Activated CD8-positive, alpha-beta memory T cell treated with anti-CD3 and anti-CD28 coated beads for 36 hours (primary cell): ENCODE measurements around the gene SIGLEC12. TPM values are rescaled to one million over a fixed set of nuclear protein-coding genes. Genes with fewer than 3 reads are reported as not detected.
"Not testable (repeated sequence)": the region's sequence is repeated elsewhere in the genome, so short reads cannot be mapped to it uniquely, and the experiment has no call there.

Experiments
- CTCF ChIA-PET: fragments of 350-600 bp; sonication (Branson Sonifier 250); formaldehyde crosslinking; loops from one replicate; lab custom pipeline; 2021; ENCODE audit warnings: antibody characterized with exemption; lab: Charles Lee
- POLR2A ChIA-PET: fragments of 350-600 bp; sonication (Branson Sonifier 250); formaldehyde crosslinking; loops from one replicate; lab custom pipeline; 2021; ENCODE audit warnings: antibody characterized with exemption; lab: Charles Lee
- total RNA-seq, 2 experiments: library from RNA; stranded (reverse); gene quantifications; one replicate each; pipeline ENCODE4 v1.2.3, GENCODE V29; 2021

Gene SIGLEC12
- total RNA-seq, 2 experiments from 2014 or later, result 1.5 to 1.6 TPM

DNA sequence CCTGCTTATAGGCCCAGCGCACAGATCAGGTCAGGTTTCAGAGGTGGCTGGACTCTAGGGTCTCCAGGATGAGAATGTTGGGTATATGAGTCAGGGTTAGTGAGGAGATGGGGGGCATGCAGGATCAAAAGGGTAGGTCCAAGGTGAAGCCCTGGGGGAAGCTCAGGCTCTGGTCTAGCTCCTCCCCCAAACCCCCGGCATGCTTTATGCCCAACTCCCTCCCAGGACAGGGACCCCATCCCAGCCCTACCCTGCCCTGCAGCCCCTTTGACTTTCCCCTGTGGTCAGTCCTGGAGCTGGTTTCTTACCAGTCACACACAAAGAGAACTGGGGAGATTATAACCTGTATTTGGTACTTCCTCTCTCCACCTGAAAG lies 33.1 kb downstream of the SIGLEC12 start:
- ChIA-PET POLR2A (no interaction called here), CTCF (interaction anchor here (1.8 kb wide), 1 partner anchor 47 kb away, joined by 7 read pairs; no protein-coding TSS in a partner anchor)

DNA sequence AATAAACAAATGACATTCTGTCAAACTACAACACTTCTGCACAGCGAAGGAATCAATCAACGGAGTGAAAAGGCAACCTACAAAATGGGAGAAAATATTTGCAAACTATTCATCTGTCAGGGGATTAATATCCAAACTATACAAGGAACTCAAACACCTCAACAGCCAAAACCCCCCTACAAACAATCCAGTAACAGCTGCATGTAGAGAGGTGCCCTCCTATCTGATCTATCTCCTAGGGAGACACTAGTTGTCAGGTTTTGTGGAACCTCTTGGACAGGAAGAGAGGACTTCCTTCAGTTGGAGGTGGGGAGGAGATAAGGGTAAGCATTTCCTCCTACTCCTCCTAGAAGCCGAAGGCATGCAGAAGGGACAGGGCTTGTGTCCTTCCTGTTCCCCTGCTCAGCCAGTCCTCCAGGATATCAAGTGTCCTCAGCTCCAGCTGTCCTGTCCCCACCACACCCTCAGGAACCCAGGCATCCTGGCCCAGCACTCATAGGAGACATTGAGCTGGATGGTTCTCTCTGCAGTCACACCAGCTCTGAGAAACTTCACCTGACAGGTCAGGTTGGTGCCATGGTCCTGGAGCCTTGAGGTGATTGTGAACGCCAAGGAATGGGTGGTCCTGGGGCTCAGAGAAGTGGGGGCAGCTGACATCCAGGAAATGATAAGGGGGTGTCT lies 33.6 kb downstream of the SIGLEC12 start:
- CTCF ChIA-PET, result interaction anchor here (0.7 to 1.8 kb wide), 3 partner anchors 46 to 47 kb away, joined by 3 to 7 read pairs (median 4); no protein-coding TSS in a partner anchor
- POLR2A ChIA-PET, result no interaction called here

DNA sequence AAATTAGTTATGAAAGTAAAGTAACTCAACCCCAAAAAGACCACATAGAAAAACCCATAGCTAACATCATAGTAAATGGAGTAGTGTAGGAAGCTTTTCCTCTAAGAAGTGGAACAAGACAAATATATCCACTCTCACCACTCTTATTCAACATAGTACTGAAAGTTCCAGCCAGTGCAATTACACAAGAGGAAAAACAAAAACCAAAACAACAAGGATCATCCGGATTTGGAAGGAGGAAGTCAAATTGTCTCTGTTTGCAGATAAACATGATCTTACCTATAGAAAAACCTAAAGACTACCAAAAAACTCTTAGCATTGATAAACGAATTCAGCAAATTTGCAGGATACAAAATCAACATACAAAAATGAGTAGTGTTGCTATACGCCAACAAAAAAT lies 34.9 kb downstream of the SIGLEC12 start:
- ChIA-PET POLR2A (interaction anchor here (0.6 kb wide), 1 partner anchor 72 kb away, joined by 3 read pairs; no protein-coding TSS in a partner anchor), CTCF (interaction anchor here (1.3 kb wide), 1 partner anchor 45 kb away, joined by 4 read pairs; no protein-coding TSS in a partner anchor)

DNA sequence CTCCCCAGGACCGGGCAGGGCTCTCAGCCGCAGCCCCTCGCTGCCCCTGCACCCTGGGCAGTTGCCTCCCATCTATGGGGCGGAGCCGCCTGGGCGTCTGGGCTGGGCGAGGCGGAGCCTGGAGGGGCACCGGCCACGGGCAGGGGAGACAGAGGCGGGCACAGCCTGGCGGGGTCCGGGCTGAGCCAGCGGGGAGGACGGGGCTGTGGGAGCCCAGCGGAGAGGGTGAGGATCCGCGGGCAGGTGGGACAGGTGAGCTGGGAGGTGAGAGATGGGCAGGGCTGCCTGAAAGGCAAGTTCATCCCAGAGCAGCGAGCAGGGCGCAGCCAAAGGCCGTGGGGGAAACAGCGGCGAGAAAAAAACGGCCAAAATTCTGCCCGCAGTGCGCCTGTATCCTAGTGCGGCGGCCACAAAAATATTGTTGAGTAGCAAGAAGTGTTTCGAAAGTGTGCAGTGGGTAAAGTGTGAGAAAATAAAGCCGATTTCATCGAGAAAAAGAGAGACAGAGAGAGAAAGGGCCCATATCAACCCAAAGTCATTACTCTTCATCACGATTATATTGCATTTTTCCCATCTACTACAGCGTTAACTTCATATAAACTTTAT lies 37.5 kb downstream of the SIGLEC12 start:
- POLR2A ChIA-PET, result not testable (repeated sequence)
- CTCF ChIA-PET, result interaction anchor here (1.4 kb wide), 1 partner anchor 8 kb away, joined by 5 read pairs; no protein-coding TSS in a partner anchor

DNA sequence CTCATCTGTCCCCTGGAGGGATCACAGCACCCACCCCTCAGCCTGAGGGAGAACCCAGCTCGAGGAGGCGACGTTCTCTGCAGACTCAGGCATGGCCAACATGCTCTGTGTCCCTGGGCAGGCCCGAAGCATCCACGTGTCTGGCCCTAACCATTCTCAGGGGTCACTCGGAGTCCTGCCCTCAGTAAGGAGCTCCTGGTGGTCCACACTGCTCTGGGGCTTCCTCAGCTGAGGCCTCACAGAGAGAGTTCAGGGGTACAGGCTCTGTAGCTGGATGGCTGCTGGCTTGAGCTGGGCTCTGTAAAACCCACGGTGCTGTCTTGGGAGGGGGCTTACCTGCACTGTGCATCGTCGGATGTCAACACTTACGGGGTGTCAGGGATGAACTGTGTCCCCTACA lies 38.9 kb downstream of the SIGLEC12 start:
- ChIA-PET CTCF (interaction anchor here (0.7 to 2.2 kb wide), 4 partner anchors 10 to 168 kb away, joined by 4 to 9 read pairs (median 6); no protein-coding TSS in a partner anchor), POLR2A (no interaction called here)

DNA sequence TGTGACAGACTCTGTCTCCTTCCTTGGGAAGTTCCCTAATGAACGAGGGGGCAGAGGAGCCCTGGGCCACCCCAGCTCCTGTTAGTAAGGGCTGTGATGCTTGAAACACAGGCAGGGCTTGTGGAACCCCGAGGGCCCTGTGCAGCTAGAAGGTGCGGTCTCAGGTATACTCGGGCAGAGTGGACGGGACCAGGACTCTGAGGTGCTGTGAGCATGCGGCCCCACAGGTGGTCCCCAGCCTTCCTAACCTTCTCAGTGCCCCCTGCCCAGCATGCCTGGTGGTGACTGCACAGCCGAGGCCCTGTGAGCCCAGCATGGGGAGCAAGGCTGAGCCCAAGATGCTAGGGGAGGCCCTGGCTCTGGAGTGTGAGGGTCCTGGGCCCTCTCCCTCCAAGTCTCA lies 39.3 kb downstream of the SIGLEC12 start:
- ChIA-PET CTCF (interaction anchor here (0.6 to 2.2 kb wide), 3 partner anchors 10 to 1066 kb away, joined by 3 to 9 read pairs (median 5); no protein-coding TSS in a partner anchor), POLR2A (no interaction called here)

DNA sequence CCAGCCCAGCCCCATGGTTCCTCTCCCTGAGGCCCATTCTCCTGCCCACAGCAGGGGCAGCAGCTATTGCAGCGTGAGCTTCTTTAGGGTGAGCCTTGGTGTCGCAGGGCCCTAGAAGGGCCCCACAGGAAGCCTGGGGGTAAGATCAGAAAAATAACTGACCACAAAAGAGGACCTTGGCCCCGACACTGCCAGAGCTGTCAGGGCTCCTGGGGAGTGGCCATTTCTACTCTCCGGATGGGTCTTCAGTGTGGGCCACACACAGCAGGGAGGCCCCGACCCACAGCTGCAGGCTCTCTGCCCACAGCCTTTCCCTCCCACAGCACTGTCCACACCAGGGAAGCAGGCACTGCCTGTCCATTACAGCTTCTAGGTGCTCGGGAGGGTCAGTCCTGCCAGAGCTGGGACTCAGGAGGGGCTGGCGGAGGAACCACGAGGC lies 39.9 kb downstream of the SIGLEC12 start:
- ChIA-PET POLR2A (no interaction called here), CTCF (interaction anchor here (0.6 to 2.2 kb wide), 3 partner anchors 11 to 1065 kb away, joined by 3 to 9 read pairs (median 5); no protein-coding TSS in a partner anchor)

DNA sequence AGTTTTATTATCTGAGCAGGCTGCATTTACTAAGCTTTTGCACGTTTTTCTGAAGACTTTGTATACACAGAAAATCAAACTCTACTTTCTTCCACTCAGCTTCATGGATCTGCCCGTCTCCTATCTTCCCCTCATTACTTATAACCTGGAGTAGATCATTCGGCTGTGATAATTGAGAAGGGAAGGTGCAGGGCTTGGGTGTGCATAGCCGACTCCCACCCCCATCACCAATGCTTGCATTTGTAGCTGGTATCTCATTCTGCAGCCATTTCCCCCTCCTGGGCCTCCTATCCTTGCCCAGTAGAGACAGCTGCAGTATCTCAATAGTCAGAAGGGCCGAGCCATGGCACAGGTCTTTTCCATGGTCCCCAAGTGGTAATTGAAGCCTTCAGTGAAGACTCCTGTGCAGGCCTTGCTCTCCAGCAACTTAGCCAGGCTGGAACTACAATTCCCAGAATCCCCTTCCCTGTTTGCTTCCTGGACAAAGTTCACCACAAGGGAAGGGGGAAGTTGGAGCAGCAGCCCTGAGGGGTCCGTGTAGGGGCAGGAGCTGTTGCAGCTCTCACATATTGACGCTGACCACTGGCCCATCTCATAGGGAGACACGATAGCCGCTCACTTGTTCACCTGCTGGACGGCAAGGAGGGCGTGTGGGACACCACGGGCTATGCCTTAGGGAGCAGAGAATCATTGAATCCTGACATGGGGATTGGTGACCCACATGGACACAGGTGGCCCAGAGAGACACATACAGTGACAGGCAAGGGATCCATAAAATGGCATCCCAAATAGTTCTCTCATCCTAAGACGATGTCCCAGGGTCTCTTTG lies 41.2 kb downstream of the SIGLEC12 start:
- ChIA-PET CTCF (no interaction called here), POLR2A (no interaction called here)

DNA sequence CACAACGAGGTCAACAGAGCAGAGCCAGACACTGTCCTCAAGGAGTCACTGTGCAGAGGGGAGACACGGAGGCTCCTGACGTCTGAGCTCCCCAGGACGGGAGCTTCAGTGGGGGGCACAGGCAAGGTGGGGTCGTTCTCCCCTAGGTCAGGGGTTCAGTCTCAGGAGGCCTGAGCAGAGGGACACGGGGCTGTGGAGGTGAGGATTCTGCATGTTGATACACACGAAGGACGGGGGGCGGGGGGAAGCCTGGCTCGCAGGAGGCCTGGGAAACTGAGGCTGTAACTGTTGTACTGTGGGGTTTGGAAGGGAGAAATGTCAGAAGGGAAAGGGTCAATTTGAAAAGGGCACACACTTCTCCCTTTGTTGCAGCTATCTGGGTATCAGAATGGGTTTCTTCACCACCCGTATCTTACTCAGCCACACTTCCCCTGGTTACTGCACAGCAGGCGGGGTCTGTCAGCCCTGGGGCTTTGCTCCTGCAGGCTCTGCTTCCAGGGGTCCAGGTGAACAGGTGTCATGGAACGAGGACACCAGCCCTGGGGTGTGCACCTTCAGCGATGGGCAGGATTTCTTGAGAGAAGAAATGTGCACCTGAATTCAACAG lies 42.6 kb downstream of the SIGLEC12 start:
- CTCF ChIA-PET, result no interaction called here
- POLR2A ChIA-PET, result no interaction called here

DNA sequence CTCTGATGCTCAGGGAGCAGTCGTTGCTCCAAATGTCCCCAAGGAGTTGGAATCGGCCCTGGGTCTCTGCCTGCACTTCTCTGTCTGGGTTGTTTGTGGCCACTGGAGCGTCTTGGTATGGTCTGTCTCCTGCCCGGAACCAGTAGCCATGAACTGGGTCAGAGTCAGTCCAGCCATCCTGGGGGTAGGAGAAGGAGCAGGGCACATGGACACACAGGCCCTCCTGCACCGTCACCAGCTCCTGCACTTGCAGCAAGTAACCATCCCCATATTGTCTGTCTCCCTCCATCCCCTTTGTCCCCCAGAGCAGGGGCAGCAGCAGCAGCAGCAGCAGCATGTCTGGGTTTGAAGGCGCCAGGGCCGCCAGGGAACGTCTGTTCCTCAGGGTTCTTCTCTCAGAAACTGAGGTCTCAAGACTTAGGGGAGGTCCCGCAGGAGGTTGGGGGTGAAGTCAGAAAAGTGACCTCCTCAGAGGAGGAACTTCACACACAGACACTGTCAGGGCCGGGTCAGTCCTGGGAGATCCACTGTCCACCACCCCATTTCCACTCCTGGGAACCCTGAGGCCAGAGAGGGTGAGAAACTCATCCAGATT lies 43.5 kb downstream of the SIGLEC12 start, which contains the start of gene SIGLEC8:
Gene SIGLEC8, minus strand, starts transcription at position 404 of the 595 bp plus-strand sequence. Its CDS starts 67 bp downstream, at position 337.
- ChIA-PET CTCF (no interaction called here), POLR2A (no interaction called here)

DNA sequence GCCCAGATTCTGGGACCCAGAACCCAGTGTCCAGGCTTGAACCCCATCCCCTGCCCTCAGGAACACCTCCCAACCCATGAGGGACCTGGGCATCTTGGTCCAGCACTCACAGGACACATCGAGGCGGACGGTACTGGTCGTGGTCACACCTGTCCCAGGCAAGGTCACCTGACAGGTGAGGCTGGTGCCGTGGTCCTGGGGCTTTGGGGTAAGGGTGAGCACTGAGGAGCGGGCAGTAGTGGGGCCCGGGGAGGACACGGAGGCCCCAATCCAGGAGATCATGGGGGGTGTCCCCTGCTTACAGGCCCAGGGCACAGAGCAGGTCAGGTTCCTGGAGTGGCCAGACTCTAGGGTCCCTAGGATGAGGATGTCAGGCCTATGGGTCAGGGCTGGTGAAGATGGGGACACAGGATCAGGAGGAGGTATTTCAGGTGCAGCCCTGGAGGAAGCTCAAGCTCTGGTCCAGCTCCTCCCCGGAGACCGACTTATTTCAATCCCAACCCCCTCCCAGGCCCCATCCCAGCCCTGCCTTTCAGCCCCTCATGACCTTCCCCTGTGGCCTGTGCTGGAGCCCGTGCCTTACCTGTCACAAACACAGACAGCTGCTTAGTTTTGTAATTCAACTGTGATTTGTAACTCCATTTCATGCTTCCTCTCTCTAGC lies 44.1 kb downstream of the SIGLEC12 start:
- POLR2A ChIA-PET, result no interaction called here
- CTCF ChIA-PET, result no interaction called here

DNA sequence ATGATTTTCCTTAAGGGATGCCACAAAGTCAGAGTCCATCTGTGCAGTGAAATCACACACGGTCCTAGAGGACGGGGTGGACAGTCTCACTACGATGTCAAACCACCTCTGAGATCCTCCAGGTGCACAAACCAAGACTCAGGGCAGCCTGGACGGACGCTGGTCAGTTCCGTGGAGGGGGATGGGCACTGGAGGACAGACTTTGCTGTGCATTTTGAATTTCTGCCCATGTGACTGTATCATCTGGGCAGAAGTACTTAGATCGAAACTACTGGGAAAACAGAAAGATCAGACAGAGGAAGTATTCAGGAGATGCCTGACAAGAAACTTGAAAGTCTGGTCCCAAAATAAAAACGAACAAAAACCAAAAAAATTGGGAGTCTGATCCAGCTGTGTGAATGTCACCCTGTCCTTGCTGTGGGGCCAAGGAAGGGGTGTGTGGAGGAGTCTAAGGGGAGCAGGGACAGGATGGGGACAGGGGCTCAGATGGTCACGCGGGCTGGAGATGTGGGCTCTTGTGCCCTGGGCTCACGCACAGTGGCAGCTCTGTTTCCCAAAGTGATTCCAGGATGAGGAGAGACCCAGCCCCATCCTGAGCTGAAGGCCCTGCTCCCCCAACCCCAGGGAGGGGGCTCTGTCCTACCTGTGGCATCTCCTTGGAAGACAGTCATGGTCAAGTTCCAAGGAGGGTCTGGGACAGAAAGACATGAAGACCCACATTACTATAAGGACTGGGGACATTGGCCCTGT lies 44.9 kb downstream of the SIGLEC12 start:
- POLR2A ChIA-PET, result no interaction called here

DNA sequence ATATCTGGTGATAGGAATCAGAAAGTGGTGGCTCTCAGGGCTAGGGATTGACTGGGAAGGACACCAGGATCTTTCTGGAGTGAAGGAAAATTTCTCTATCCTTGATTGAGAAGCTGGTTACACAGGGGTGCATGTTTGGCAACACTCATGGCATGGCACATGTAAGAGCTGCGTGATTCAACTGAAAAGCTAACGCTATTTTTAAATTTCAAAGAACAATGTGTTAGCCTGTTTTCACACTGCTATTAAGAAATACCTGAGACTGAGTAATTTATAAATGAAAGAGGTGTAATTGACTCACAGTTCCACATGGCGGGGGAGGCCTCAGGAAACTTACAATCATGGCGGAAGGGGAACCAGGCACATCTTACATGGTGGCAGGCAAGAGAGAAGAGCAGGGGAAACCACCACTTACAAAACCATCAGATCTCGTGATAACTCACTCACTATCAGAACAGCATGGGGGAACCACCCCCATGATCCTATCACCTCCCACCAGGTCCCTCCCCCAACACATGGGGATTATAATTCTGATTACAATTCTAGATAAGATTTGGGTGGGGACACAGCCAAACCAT lies 50.8 kb downstream of the SIGLEC12 start:
- ChIA-PET CTCF (interaction anchor here (1.4 kb wide), 1 partner anchor 9 kb away, joined by 5 read pairs; no protein-coding TSS in a partner anchor), POLR2A (interaction anchor here (0.6 to 1.0 kb wide), 2 partner anchors 8 to 79 kb away, joined by 3 read pairs; partner anchors contain the start of gene NKG7)

More for the DNA sequence above, 44.9 kb downstream of the SIGLEC12 start:
- CTCF ChIA-PET, result no interaction called here

DNA sequence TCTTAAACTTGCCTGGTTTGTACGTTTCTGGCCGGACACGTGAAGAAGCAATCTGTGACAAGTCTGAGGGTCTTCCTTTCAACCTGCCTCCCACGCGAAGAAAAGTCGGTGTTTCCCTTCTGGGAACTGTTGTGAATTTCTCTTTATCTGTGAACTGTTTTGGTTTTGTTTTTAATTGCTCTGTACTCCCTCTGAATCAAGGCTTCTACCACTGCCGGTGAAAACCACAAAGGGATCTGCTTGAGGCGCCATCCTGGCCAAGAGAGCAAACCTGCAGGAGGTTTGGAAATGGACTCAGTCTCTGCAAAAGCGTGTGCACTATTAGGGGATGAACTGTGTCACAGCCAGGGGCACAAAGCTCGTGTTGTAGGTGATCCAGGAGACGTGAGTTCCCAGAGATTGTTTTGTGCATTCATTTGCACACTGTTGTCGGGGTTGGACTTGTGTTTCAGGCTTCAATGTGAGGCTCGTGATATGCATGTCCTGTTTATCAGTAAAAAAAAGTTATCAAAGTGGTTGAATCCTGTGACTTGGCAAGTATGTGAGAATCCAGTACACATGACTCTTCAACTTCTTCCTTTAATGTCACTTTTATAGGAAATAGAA lies 53.1 kb downstream of the SIGLEC12 start:
- ChIA-PET POLR2A (interaction anchor here (0.5 to 0.6 kb wide), 2 partner anchors 36 to 79 kb away, joined by 3 to 4 read pairs; no protein-coding TSS in a partner anchor), CTCF (interaction anchor here (1.3 to 2.3 kb wide), 3 partner anchors 24 to 27 kb away, joined by 3 to 5 read pairs (median 4); no protein-coding TSS in a partner anchor)

DNA sequence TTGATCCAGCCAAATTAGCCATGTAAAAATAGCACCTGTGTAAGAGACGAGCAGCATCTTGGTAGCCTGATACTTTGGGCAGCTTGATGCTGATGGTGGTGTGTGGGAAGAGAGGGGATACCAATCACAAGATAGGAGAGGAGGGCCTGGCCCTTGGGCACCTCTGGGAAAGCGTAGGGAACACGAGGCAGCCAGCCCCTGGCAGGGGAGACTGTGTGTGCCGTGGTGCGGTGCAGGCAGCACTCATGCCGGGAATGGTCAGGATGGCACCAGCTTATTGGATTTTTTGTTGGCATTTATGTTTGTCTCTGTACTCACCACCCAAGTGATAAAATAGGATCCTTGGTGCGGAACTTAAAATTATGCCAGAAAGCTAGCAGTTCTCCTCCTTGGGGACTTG lies 53.6 kb downstream of the SIGLEC12 start:
- POLR2A ChIA-PET, result interaction anchor here (0.5 to 0.6 kb wide), 3 partner anchors 35 to 79 kb away, joined by 3 to 4 read pairs (median 3); no protein-coding TSS in a partner anchor
- CTCF ChIA-PET, result interaction anchor here (1.3 to 2.5 kb wide), 3 partner anchors 24 to 75 kb away, joined by 3 to 6 read pairs (median 5); no protein-coding TSS in a partner anchor

DNA sequence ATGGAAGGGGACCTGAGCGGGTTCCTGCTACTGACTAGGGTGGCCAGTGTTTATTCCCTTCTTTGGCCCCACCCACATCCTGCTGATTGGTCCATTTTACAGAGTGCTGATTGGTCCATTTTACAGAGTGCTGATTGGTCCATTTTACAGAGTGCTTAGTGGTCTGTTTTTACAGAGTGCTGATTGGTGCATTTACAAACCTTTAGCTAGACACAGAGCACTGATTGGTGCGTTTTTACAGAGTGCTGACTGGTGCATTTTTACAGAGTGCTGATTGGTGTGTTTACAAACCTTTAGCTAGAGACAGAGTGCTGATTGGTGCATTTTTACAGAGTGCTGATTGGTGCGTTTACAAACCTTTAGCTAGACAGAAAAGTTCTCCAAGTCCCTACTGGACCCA lies 54.1 kb downstream of the SIGLEC12 start:
- POLR2A ChIA-PET, result interaction anchor here (0.6 kb wide), 1 partner anchor 76 kb away, joined by 3 read pairs; no protein-coding TSS in a partner anchor
- CTCF ChIA-PET, result interaction anchor here (0.9 to 2.5 kb wide), 4 partner anchors 25 to 74 kb away, joined by 3 to 6 read pairs (median 4); no protein-coding TSS in a partner anchor
